Activated CD8-positive, alpha-beta T cell treated with anti-CD3 and anti-CD28 coated beads for 36 hours (primary cell): ENCODE results near the gene CPLX1. TPM values are rescaled to one million over a fixed set of nuclear protein-coding genes. Genes with fewer than 3 reads are reported as not detected.

Source experiments
- ATAC-seq: fragments of 200-7000 bp; cut with Tn5 transposase; one replicate; pipeline ENCODE4 v1.10.0; 2021; ENCODE audit warnings: mild to moderate bottlenecking, moderate library complexity
- CTCF ChIA-PET: fragments of 350-600 bp; sonication (Branson Sonifier 250); formaldehyde crosslinking; loops from one replicate; lab custom pipeline; 2021; ENCODE audit warnings: antibody characterized with exemption; lab: Charles Lee
- POLR2A ChIA-PET: fragments of 350-600 bp; sonication (Branson Sonifier 250); formaldehyde crosslinking; loops from one replicate; lab custom pipeline; 2021; ENCODE audit warnings: antibody characterized with exemption; lab: Charles Lee
- DNase-seq: peaks from one replicate; pipeline ENCODE4 v3.0.0-alpha.2; 2020
- H3K27ac Mint-ChIP-seq: one replicate; pipeline ENCODE4 v1.8.0; 2021; ENCODE audit warnings: mild to moderate bottlenecking, mixed read lengths
- H3K27me3 Mint-ChIP-seq: one replicate; pipeline ENCODE4 v1.8.0; 2021; ENCODE audit warnings: mixed read lengths
- H3K36me3 Mint-ChIP-seq: one replicate; pipeline ENCODE4 v1.8.0; 2021; ENCODE audit warnings: low read depth, mixed read lengths
- H3K4me1 Mint-ChIP-seq: one replicate; pipeline ENCODE4 v1.8.0; 2021; ENCODE audit warnings: low read depth, mixed read lengths
- H3K4me3 Mint-ChIP-seq: one replicate; pipeline ENCODE4 v1.8.0; 2021; ENCODE audit warnings: mild to moderate bottlenecking, moderate library complexity, mixed read lengths
- H3K9me3 Mint-ChIP-seq: one replicate; pipeline ENCODE4 v1.8.0; 2021; ENCODE audit warnings: mixed read lengths
- CTCF ChIP-seq: fragments of 200-600 bp; IDR thresholded peaks from one replicate; pipeline ENCODE4 v1.8.0; 2022; ENCODE audit warnings: antibody characterized with exemption, mild to moderate bottlenecking
- intact Hi-C: fragments of 100-400 bp; cut with micrococcal nuclease; formaldehyde crosslinking; loops from one replicate; pipeline ENCODE4 v1.10.0; 2022
- total RNA-seq, 2 experiments: library from RNA; stranded (reverse); gene quantifications; one replicate each; pipeline ENCODE4 v1.2.3, GENCODE V29; 2021

CPLX1 gene
- total RNA-seq, 2 experiments from 2014 or later = not detected

- Mint-ChIP-seq H3K4me1 (peaks cover 4% of the 10 kb centered on the region), H3K36me3 (no peaks in the 10 kb centered on the region), H3K4me3 (no peak overlapping the region), H3K27me3 (peaks cover 13% of the 10 kb centered on the region), H3K27ac (no peak overlapping the region), H3K9me3 (no peaks in the 10 kb centered on the region)
- intact Hi-C loops = no loop called here
- DNase-seq (no peak), ATAC-seq (no peak)
- POLR2A ChIA-PET = interaction anchor here (1.2 kb wide), 1 partner anchor 9 kb away, joined by 3 read pairs; no protein-coding TSS in a partner anchor
- no peak for TF ChIP-seq CTCF
- CTCF ChIA-PET = no interaction called here
These were observed 21.1 kb downstream of the CPLX1 start for GRCh38 chr4:804804-805203.

GRCh38 chr4:803884-804283 is 22.0 kb downstream of the CPLX1 start:
- Mint-ChIP-seq H3K4me3 (no peak overlapping the region), H3K27me3 (peaks cover 13% of the 10 kb centered on the region), H3K27ac (no peak overlapping the region), H3K4me1 (peaks cover 10% of the 10 kb centered on the region), H3K36me3 (no peaks in the 10 kb centered on the region), H3K9me3 (no peaks in the 10 kb centered on the region)
- POLR2A ChIA-PET = interaction anchor here (1.2 kb wide), 1 partner anchor 8 kb away, joined by 3 read pairs; no protein-coding TSS in a partner anchor
- CTCF ChIA-PET = no interaction called here
- ATAC-seq (no peak), DNase-seq (no peak)
- no peak for TF ChIP-seq CTCF
- intact Hi-C loops = no loop called here

- POLR2A ChIA-PET = no interaction called here
- H3K36me3 Mint-ChIP-seq = no peaks in the 10 kb centered on the region
- DNase-seq (no peak), ATAC-seq (no peak)
- peaks cover 9% of the 10 kb centered on the region for H3K27me3 Mint-ChIP-seq
- no peaks in the 10 kb centered on the region for H3K9me3 Mint-ChIP-seq
- intact Hi-C loops = no loop called here
- no peak overlapping the region for H3K27ac Mint-ChIP-seq
- no peak for TF ChIP-seq CTCF
- H3K4me1 Mint-ChIP-seq = peaks cover 11% of the 10 kb centered on the region
- CTCF ChIA-PET = no interaction called here
- H3K4me3 Mint-ChIP-seq = no peak overlapping the region
These were observed 24.3 kb downstream of the CPLX1 start for GRCh38 chr4:801436-802124.

GRCh38 chr4:797066-797465 is 28.9 kb downstream of the CPLX1 start:
- no peak for ATAC-seq
- Mint-ChIP-seq H3K4me3 (no peak overlapping the region), H3K27ac (no peak overlapping the region), H3K9me3 (no peaks in the 10 kb centered on the region), H3K27me3 (peaks cover 24% of the 10 kb centered on the region), H3K4me1 (peaks cover 32% of the 10 kb centered on the region), H3K36me3 (no peaks in the 10 kb centered on the region)
- no peak for TF ChIP-seq CTCF
- no peak for DNase-seq
- intact Hi-C loops = no loop called here
- ChIA-PET POLR2A (interaction anchor here (1.0 kb wide), 1 partner anchor 13 kb away, joined by 5 read pairs; no protein-coding TSS in a partner anchor), CTCF (interaction anchor here (0.9 kb wide), 1 partner anchor 12 kb away, joined by 3 read pairs; no protein-coding TSS in a partner anchor)

- ChIA-PET CTCF (no interaction called here), POLR2A (interaction anchor here (1.0 to 1.5 kb wide), 2 partner anchors 8 to 17 kb away, joined by 3 to 5 read pairs; no protein-coding TSS in a partner anchor)
- no peaks in the 10 kb centered on the region for H3K36me3 Mint-ChIP-seq
- no peak overlapping the region for H3K27ac Mint-ChIP-seq
- H3K4me3 Mint-ChIP-seq = no peak overlapping the region
- ATAC-seq = no peak
- peaks cover 32% of the 10 kb centered on the region for H3K4me1 Mint-ChIP-seq
- no peak for TF ChIP-seq CTCF
- intact Hi-C loops = no loop called here
- no peaks in the 10 kb centered on the region for H3K9me3 Mint-ChIP-seq
- peaks cover 24% of the 10 kb centered on the region for H3K27me3 Mint-ChIP-seq
- DNase-seq = no peak
These were observed 29.7 kb downstream of the CPLX1 start for GRCh38 chr4:796206-796605.
